A673 (cell line): ENCODE data around the gene BCDIN3D.

ENCODE experiments used
- CTCF ChIP-seq: fragments of 300-800, 200-600 bp; sonication (generic); conservative IDR thresholded peaks from 2 replicates; pipeline ENCODE4 v1.5.1; 2017; ENCODE audit warnings: low read depth, mild to moderate bottlenecking, antibody characterized with exemption, low read length, moderate library complexity, mixed read lengths
- EZH2 ChIP-seq: fragments of 200-600 bp; sonication (generic); IDR thresholded peaks from 2 replicates; pipeline ENCODE4 v1.6.1; 2017; ENCODE audit warnings: borderline replicate concordance, low read depth, mild to moderate bottlenecking, mixed read lengths, antibody characterized with exemption, low read length; ENCODE audit not compliant: poor library complexity, severe bottlenecking

GRCh38 chr12:49880756-49881414, 38.0 kb upstream of the BCDIN3D start:
- no peak for TF ChIP-seq CTCF
- TF ChIP-seq EZH2: no peak
